Naive B cell (primary cell): ENCODE measurements around the gene SLC39A8. TPM values are rescaled to one million over a fixed set of nuclear protein-coding genes. Genes with fewer than 3 reads are reported as not detected.
"Not testable (repeated sequence)": the region's sequence is repeated elsewhere in the genome, so short reads cannot be mapped to it uniquely, and the experiment has no call there.

Source experiments
- ATAC-seq, 2 donors: fragments of 150-1000 bp; cut with Tn5 transposase; 2 replicates each; pipeline ENCODE4 v1.10.0; 2021; ENCODE audit warnings: low read depth in 2 of 2, mild to moderate bottlenecking in 2 of 2, moderate library complexity in 2 of 2
- DNase-seq: peaks from one replicate; pipeline ENCODE4 v3.0.0; 2022
- H3K27ac Mint-ChIP-seq, 6 donors: one replicate each; pipeline ENCODE4 v1.8.0; 2020 to 2022; ENCODE audit warnings: mild to moderate bottlenecking in 6 of 6, mixed read lengths in 6 of 6, moderate library complexity in 5 of 6, inconsistent platforms in 2 of 6
- H3K27me3 Mint-ChIP-seq, 3 donors: one replicate each; pipeline ENCODE4 v1.8.0; 2021 to 2022; ENCODE audit warnings: mixed read lengths in 3 of 3, mild to moderate bottlenecking in 1 of 3
- H3K36me3 Mint-ChIP-seq, 2 donors: one replicate each; pipeline ENCODE4 v1.8.0; 2020 to 2022; ENCODE audit warnings: mixed read lengths in 2 of 2, inconsistent platforms in 1 of 2, mild to moderate bottlenecking in 1 of 2
- H3K4me1 Mint-ChIP-seq, 3 donors: one replicate each; pipeline ENCODE4 v1.8.0; 2020 to 2022; ENCODE audit warnings: mixed read lengths in 3 of 3, inconsistent platforms in 1 of 3, mild to moderate bottlenecking in 1 of 3, moderate library complexity in 1 of 3
- H3K4me3 Mint-ChIP-seq, 8 donors: one replicate each; pipeline ENCODE4 v1.8.0; 2020 to 2022; ENCODE audit warnings: mild to moderate bottlenecking in 8 of 8, mixed read lengths in 8 of 8, moderate library complexity in 8 of 8, inconsistent platforms in 2 of 8
- H3K9me3 Mint-ChIP-seq, 7 donors: one replicate each; pipeline ENCODE4 v1.8.0; 2020 to 2022; ENCODE audit warnings: mixed read lengths in 7 of 7, mild to moderate bottlenecking in 5 of 7, inconsistent platforms in 2 of 7, moderate library complexity in 1 of 7
- polyA plus RNA-seq, 6 donors: library from polyadenylated mRNA; unstranded; fragments of 300-500 nt; fragmentation: Illumina TruSeq; gene quantifications; one replicate each; pipeline ENCODE4 v1.2.3, GENCODE V29; 2021; ENCODE audit warnings: low read depth in 6 of 6

SLC39A8 gene
- 10 to 100 TPM; 17.2 to 37.3 (median 20.0) TPM for polyA plus RNA-seq

- peaks cover 17 to 36% (median 21%) of the 10 kb centered on the region in 3 donors for H3K4me1 Mint-ChIP-seq
- ATAC-seq = peak; percentile 83
- H3K4me3 Mint-ChIP-seq = peak within 1 kb of the TSS; percentile 84 to 100 (median 94)
- H3K9me3 Mint-ChIP-seq = no peaks in the 10 kb centered on the region
- H3K27ac Mint-ChIP-seq = peak within 1 kb of the TSS; percentile 91 to 97 (median 96)
- no peaks in the 10 kb centered on the region for H3K27me3 Mint-ChIP-seq
- peak; percentile 89 for DNase-seq
- no peaks in the 10 kb centered on the region for H3K36me3 Mint-ChIP-seq
Measured at GRCh38 chr4:102344954-102345794, at the start of gene SLC39A8. SLC39A8 (minus strand) TSS chr4:102345482; CDS start chr4:102344662, 820 bp downstream.

GRCh38 chr4:102392033-102392744 lies 46.9 kb upstream of the SLC39A8 start:
- peaks cover 0 to 12% (median 1%) of the 10 kb centered on the region in 3 donors for H3K4me1 Mint-ChIP-seq

DNA sequence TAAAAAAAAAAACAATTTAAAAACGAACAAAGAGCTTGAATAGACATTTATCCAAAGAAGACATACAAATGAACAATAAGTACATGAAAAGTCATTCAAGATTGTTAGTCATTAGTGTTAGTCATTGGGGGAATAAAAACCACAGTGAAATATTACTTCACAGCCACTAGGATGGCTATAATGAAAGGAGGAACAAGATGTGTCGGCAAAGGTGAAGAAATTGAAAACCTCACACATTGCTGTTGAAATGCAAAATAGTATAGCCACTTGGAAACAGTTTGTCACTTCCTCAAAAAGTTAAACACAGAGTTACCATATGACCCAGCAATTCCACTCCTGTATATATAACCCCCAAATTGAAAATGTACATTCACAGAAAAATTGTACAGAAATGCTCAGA lies 45.2 kb upstream of the SLC39A8 start:
- H3K9me3 Mint-ChIP-seq = no peaks in the 10 kb centered on the region
- DNase-seq (no peak), ATAC-seq (peak; percentile 79 to 84)
- H3K4me1 Mint-ChIP-seq = peaks cover 0 to 12% (median 1%) of the 10 kb centered on the region in 3 donors
- H3K27ac Mint-ChIP-seq = no peak overlapping the region
- H3K27me3 Mint-ChIP-seq = peaks cover 0 to 21% (median 6%) of the 10 kb centered on the region in 3 donors
- no peak overlapping the region for H3K4me3 Mint-ChIP-seq
- H3K36me3 Mint-ChIP-seq = no peaks in the 10 kb centered on the region

More at GRCh38 chr4:102392033-102392744, 46.9 kb upstream of the SLC39A8 start:
- ATAC-seq (no peak), DNase-seq (no peak)
- no peaks in the 10 kb centered on the region for H3K36me3 Mint-ChIP-seq
- H3K4me3 Mint-ChIP-seq = no peak overlapping the region
- no peaks in the 10 kb centered on the region for H3K9me3 Mint-ChIP-seq
- no peak overlapping the region for H3K27ac Mint-ChIP-seq
- peaks cover 0 to 10% (median 6%) of the 10 kb centered on the region in 3 donors for H3K27me3 Mint-ChIP-seq

GRCh38 chr4:102388611-102389010 lies 43.3 kb upstream of the SLC39A8 start:
- H3K4me1 Mint-ChIP-seq = peaks cover 0 to 12% (median 1%) of the 10 kb centered on the region in 3 donors
- no peaks in the 10 kb centered on the region for H3K36me3 Mint-ChIP-seq
- ATAC-seq = no peak
- H3K4me3 Mint-ChIP-seq = no peak overlapping the region
- peaks cover 0 to 29% (median 13%) of the 10 kb centered on the region in 3 donors for H3K27me3 Mint-ChIP-seq
- H3K27ac Mint-ChIP-seq = no peak overlapping the region
- no peaks in the 10 kb centered on the region for H3K9me3 Mint-ChIP-seq
- DNase-seq = no peak

DNA sequence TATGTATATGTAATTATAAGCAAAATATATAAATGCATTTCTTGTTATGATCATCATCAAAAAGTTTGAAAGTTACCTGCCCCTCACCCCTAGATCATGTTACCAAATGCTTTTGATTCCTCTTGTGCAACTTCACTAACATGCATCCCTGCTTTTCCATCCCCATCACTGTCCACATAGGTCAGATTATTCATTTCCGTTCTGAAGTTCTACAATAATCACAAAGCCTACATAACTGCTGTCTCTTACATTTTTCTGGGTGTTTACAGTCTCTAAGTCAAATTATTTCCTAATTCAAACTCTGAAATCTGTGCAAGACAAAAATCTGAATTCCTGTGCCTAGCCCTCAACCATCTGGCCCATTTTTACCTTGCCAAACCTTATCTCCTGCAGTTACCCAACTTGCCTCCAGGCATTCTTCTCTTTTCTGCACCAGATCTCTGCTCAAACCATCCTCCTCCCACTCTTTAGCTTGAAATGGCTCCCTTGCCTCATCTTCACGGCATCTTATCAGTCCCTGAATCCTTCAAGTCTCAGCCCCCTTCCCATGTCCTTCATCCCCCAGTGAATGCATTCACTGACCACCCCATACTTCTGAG lies 42.4 kb upstream of the SLC39A8 start:
- peak overlapping the region in 1 of 8 donors; percentile 6 for H3K4me3 Mint-ChIP-seq
- no peak for DNase-seq
- peak overlapping the region in 1 of 6 donors; percentile 57 for H3K27ac Mint-ChIP-seq
- no peak for ATAC-seq
- H3K27me3 Mint-ChIP-seq = peaks cover 8 to 35% (median 22%) of the 10 kb centered on the region in 3 donors
- peaks cover 0 to 6% of the 10 kb centered on the region in 2 donors for H3K36me3 Mint-ChIP-seq
- H3K9me3 Mint-ChIP-seq = no peaks in the 10 kb centered on the region
- peaks cover 0 to 12% (median 1%) of the 10 kb centered on the region in 3 donors for H3K4me1 Mint-ChIP-seq

- peaks cover 0 to 1% (median 0%) of the 10 kb centered on the region in 7 donors for H3K9me3 Mint-ChIP-seq
- no peak for ATAC-seq
- H3K27me3 Mint-ChIP-seq = peaks cover 9 to 41% (median 28%) of the 10 kb centered on the region in 3 donors
- DNase-seq = no peak
- H3K4me3 Mint-ChIP-seq = no peak overlapping the region
- peaks cover 0 to 12% (median 1%) of the 10 kb centered on the region in 3 donors for H3K4me1 Mint-ChIP-seq
- no peak overlapping the region for H3K27ac Mint-ChIP-seq
- H3K36me3 Mint-ChIP-seq = peaks cover 0 to 7% of the 10 kb centered on the region in 2 donors
Measured at GRCh38 chr4:102386966-102387365, 41.7 kb upstream of the SLC39A8 start.

DNA sequence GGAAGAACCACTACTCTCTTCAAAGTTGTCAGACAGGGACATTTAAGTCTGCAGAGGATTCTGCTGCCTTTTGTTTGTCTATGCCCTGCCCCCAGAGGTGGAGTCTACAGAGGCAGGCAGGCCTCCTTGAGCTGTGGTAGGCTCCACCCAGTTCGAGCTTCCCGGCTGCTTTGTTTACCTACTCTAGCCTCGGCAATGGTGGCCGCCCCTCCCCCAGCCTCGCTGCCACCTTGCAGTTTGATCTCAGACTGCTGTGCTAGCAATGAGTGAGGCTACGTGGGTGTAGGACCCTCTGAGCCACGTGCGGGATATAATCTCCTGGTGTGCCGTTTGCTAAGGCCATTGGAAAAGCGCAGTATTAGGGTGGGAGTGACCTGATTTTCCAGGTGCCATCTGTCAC lies 35.0 kb upstream of the SLC39A8 start:
- not testable (repeated sequence) for H3K4me3 Mint-ChIP-seq, H3K27ac Mint-ChIP-seq, DNase-seq, H3K4me1 Mint-ChIP-seq, ATAC-seq
- peaks cover 5 to 24% of the 10 kb centered on the region in 2 donors for H3K36me3 Mint-ChIP-seq
- peaks cover 21 to 48% (median 35%) of the 10 kb centered on the region in 3 donors for H3K27me3 Mint-ChIP-seq
- peaks cover 9 to 23% (median 14%) of the 10 kb centered on the region in 7 donors for H3K9me3 Mint-ChIP-seq

DNA sequence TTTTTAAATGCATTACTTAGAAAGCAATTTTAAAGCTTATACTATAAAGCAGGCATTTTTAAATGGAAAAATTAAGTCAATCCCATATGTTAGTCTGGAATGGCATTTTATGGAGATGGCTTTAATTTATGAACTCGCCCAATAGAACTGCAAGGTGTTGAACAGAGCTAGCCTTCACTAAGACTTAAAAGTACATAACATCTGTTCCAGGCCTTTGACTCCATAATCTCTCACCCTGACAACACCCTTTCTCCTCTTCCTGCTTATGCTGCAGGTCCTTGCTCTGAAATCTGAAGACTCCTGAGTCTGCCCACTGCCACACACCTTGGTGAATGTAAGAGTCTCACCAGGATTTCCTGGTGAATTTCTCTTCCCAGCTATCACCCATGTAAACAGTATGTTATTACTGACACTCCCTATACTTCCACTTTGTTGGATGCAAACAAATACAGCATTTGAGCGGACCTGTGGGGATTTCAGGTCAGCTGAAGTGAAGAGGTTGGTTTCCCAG lies 17.7 kb upstream of the SLC39A8 start:
- H3K4me3 Mint-ChIP-seq = no peak overlapping the region
- H3K27me3 Mint-ChIP-seq = peaks cover 0 to 5% (median 0%) of the 10 kb centered on the region in 3 donors
- DNase-seq = no peak
- peaks cover 0 to 2% (median 0%) of the 10 kb centered on the region in 3 donors for H3K4me1 Mint-ChIP-seq
- ATAC-seq = no peak
- H3K27ac Mint-ChIP-seq = no peak overlapping the region
- H3K9me3 Mint-ChIP-seq = peaks cover 0 to 11% (median 1%) of the 10 kb centered on the region in 7 donors
- H3K36me3 Mint-ChIP-seq = no peaks in the 10 kb centered on the region

GRCh38 chr4:102358128-102358527 lies 12.8 kb upstream of the SLC39A8 start:
- ATAC-seq = no peak
- Mint-ChIP-seq H3K9me3 (no peaks in the 10 kb centered on the region), H3K4me1 (peaks cover 0 to 9% (median 6%) of the 10 kb centered on the region in 3 donors), H3K36me3 (no peaks in the 10 kb centered on the region), H3K27ac (no peak overlapping the region), H3K4me3 (no peak overlapping the region), H3K27me3 (peaks cover 0 to 3% (median 0%) of the 10 kb centered on the region in 3 donors)
- DNase-seq = no peak

DNA sequence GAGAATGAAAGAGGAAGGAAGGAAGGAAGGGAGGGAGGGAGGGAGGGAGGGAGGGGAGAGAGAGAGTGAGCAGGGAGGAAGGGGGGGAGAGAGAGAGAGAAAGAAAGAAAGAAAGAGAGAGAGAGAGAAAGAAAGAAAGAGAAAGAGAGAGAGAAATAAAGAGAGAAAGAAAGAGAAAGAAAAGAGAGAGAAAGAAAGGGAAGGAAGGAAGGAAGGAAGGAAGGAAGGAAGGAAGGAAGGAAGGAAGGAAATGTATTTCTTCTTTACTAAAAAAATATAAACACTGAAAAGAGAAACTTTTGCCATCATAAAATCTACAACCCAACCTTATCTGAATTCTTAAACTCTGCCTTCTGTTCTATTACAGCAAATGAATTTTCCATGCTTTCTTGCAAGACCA lies 12.4 kb upstream of the SLC39A8 start:
- H3K27me3 Mint-ChIP-seq, ATAC-seq, H3K9me3 Mint-ChIP-seq, H3K36me3 Mint-ChIP-seq, H3K4me3 Mint-ChIP-seq, H3K4me1 Mint-ChIP-seq, DNase-seq: not testable (repeated sequence)
- peak overlapping the region in 1 of 6 donors; percentile 49 for H3K27ac Mint-ChIP-seq

GRCh38 chr4:102356562-102357202 lies 11.4 kb upstream of the SLC39A8 start:
- Mint-ChIP-seq H3K4me3 (no peak overlapping the region), H3K36me3 (no peaks in the 10 kb centered on the region), H3K9me3 (no peaks in the 10 kb centered on the region), H3K27me3 (no peaks in the 10 kb centered on the region), H3K4me1 (peaks cover 0 to 9% (median 6%) of the 10 kb centered on the region in 3 donors), H3K27ac (no peak overlapping the region)
- ATAC-seq (no peak), DNase-seq (no peak)

DNA sequence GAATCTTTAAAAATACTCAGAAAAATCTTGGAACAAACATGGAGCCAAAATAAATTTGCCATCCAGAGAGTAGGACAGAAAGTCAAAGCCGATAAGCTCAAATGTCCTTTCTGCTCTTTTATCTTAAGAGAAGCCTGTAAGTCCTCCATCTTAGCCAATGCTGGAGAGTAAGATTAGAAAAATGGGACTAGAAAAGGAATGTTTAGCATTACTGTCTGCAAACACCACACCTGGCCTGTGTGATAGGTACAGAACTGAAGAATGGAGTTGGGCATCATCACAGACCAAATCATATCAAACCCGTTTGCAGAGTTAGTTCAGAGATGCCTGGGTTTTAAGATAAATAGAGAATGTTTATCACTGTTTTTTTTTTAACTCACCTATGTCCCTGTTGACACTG lies 10.5 kb upstream of the SLC39A8 start:
- H3K27me3 Mint-ChIP-seq = no peaks in the 10 kb centered on the region
- peaks cover 0 to 9% (median 6%) of the 10 kb centered on the region in 3 donors for H3K4me1 Mint-ChIP-seq
- ATAC-seq = no peak
- no peaks in the 10 kb centered on the region for H3K36me3 Mint-ChIP-seq
- no peaks in the 10 kb centered on the region for H3K9me3 Mint-ChIP-seq
- H3K27ac Mint-ChIP-seq = no peak overlapping the region
- DNase-seq = no peak
- no peak overlapping the region for H3K4me3 Mint-ChIP-seq
